HL-60 (cell line): ENCODE data around the gene PUM1.
"Not testable (repeated sequence)": the region's sequence is repeated elsewhere in the genome, so short reads cannot be mapped to it uniquely, and the experiment has no call there.

Experiments
- CTCF ChIP-seq: IDR thresholded peaks from one replicate; pipeline ENCODE4 v1.5.1; 2011; ENCODE audit warnings: low read length, control low read depth, inconsistent platforms; ENCODE audit not compliant: insufficient read depth
- POLR2AphosphoS5 ChIP-seq: IDR thresholded peaks from 2 replicates; pipeline ENCODE4 v1.6.1; 2012; ENCODE audit warnings: low read depth
- TF ChIP-seq, protein P1 (sequence below): IDR thresholded peaks from 2 replicates; pipeline ENCODE4 v1.6.1; 2012; ENCODE audit warnings: low read depth; ENCODE audit not compliant: insufficient replicate concordance

DNA sequence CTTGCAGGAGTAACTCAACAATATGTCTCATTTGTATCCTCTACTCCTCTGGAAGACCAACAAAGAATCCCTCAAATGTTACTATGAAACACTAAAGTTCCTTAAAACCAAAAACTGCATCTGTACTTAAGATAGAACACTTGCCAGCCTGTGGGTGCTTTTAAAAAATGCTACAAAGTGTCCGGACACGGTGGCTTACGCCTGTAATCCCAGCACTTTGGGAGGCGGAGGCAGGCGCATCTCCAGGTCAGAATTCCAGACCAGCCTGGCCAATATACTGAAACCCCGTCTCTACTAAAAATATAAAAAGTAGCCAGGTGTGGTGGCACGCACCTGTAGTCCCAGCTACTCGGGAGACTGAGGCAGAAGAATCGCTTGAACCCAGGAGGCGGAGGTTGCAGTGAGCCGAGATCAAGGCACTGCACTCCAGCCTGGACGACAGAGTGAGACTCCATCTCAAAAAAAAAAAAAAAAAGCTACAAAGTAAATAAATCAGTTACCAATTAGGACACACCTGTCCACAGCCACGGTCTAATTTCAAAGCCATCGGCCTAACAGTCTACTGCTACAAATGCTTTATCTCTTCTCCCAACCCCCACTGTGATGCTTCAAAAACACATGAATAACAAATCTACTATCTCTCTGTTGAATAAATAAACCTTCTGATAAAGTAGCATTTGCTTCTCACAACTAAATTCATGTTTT is 3.2 kb downstream of the PUM1 start:
- not testable (repeated sequence) for TF ChIP-seq CTCF, POLR2AphosphoS5
- TF ChIP-seq, protein P1, sequence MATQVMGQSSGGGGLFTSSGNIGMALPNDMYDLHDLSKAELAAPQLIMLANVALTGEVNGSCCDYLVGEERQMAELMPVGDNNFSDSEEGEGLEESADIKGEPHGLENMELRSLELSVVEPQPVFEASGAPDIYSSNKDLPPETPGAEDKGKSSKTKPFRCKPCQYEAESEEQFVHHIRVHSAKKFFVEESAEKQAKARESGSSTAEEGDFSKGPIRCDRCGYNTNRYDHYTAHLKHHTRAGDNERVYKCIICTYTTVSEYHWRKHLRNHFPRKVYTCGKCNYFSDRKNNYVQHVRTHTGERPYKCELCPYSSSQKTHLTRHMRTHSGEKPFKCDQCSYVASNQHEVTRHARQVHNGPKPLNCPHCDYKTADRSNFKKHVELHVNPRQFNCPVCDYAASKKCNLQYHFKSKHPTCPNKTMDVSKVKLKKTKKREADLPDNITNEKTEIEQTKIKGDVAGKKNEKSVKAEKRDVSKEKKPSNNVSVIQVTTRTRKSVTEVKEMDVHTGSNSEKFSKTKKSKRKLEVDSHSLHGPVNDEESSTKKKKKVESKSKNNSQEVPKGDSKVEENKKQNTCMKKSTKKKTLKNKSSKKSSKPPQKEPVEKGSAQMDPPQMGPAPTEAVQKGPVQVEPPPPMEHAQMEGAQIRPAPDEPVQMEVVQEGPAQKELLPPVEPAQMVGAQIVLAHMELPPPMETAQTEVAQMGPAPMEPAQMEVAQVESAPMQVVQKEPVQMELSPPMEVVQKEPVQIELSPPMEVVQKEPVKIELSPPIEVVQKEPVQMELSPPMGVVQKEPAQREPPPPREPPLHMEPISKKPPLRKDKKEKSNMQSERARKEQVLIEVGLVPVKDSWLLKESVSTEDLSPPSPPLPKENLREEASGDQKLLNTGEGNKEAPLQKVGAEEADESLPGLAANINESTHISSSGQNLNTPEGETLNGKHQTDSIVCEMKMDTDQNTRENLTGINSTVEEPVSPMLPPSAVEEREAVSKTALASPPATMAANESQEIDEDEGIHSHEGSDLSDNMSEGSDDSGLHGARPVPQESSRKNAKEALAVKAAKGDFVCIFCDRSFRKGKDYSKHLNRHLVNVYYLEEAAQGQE = not testable (repeated sequence)
